HG02973 (cell line): ENCODE results near the gene PRKAA1.

Experiments used
- ATAC-seq: cut with Tn5 transposase; IDR thresholded peaks from one replicate; pipeline ENCODE4 v1.9.1; 2021; ENCODE audit warnings: moderate library complexity; ENCODE audit not compliant: unreplicated experiment

The PRKAA1 gene

GRCh38 chr5:40798012-40798800 is at the start of gene PRKAA1:
PRKAA1 (minus strand) TSS chr5:40798374; CDS start chr5:40798189, 185 bp downstream.
- peak; percentile 98 for ATAC-seq

- ATAC-seq, result no peak
Observed at GRCh38 chr5:40847525-40847924, 49.4 kb upstream of the PRKAA1 start.

GRCh38 chr5:40846371-40846770 is 48.2 kb upstream of the PRKAA1 start:
- no peak for ATAC-seq

DNA sequence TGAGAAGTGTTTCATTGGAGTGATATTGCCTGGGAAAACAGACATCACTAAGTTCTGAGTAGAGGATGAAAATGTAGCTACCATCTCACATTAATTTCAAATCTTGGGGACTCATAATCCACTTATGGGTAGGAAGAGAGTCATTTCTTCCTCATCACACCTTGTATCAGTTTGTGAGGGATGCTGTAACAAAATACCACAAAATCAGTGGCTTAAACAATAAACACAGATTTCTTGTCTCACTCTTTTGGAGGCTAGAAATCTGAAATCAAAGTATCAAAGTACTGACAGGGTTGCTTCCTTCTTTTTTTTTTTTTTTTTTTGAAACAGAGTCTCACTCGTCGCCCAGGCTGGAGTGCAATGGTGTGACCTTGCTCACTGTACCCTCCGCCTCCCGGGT is 46.4 kb upstream of the PRKAA1 start:
- ATAC-seq, result no peak

DNA sequence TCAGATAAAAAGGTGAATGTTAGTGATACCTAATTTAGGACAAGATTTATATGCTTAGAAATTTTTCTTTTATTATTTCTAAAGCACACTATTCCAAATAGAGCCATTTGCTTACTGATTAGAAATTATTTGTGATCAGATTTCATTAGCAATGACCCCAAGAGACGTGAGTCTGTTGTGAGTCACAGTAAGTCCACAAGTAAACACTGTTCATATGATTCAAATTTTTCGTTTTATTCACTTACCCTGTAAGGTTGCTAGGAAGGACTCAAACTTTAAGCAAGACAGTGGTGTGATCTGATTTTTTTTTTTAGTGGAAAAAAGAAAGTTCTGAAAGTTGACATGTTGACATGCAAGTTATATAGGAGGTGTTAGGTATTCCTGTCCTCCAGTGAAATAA is 44.2 kb upstream of the PRKAA1 start:
- no peak for ATAC-seq

- no peak for ATAC-seq
Observed at GRCh38 chr5:40841068-40841805, 43.1 kb upstream of the PRKAA1 start, which contains the start of gene CARD6. CARD6 (plus strand) TSS chr5:40841367; CDS start chr5:40841383, 16 bp downstream.

DNA sequence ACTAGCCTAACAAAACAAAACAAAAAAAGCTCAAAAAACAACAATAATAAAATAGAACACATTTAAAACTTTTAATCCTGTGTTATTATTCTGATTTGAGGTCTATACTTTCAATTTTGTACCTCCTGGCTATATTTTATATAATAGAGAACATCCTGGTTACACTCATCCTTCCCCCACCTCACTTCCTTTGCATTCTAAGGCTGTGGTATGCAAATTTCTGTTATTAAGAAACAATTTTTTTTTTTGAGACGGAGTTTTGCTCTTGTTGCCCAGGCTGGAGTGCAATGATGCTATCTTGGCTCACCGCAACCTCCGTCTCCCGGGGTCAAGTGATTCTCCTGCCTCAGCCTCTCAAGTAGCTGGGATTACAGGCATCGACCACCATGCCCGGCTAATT is 39.9 kb upstream of the PRKAA1 start:
- ATAC-seq, result no peak

- ATAC-seq, result peak; percentile 95
Observed at GRCh38 chr5:40834849-40835787, 36.9 kb upstream of the PRKAA1 start, which contains the start of gene RPL37. RPL37 (minus strand) TSS chr5:40835222; CDS start chr5:40835185, 37 bp downstream.

DNA sequence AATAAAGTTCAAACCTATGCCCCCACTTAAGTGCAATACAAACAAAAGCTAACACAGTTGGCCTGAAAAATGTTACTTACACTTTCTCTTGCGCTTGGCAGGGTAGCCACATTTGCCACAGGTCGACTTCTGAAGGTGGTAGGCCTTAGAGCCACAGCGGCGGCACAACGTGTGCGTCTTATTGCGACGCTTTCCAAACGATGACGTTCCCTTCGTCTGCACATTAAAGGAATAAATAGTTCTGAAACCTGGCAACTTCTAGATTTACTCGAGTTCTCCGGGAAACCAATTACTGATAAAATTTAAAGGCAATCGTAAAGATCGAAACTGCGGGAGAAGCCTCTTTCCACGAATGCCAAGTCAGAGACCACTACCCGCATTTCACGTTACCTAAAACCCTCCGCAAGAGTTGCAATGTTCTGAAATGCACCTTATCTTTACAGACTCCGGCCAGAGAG is 36.2 kb upstream of the PRKAA1 start:
- no peak for ATAC-seq

GRCh38 chr5:40833712-40834229 is 35.6 kb upstream of the PRKAA1 start:
- ATAC-seq, result no peak

GRCh38 chr5:40832345-40832744 is 34.2 kb upstream of the PRKAA1 start:
- no peak for ATAC-seq

DNA sequence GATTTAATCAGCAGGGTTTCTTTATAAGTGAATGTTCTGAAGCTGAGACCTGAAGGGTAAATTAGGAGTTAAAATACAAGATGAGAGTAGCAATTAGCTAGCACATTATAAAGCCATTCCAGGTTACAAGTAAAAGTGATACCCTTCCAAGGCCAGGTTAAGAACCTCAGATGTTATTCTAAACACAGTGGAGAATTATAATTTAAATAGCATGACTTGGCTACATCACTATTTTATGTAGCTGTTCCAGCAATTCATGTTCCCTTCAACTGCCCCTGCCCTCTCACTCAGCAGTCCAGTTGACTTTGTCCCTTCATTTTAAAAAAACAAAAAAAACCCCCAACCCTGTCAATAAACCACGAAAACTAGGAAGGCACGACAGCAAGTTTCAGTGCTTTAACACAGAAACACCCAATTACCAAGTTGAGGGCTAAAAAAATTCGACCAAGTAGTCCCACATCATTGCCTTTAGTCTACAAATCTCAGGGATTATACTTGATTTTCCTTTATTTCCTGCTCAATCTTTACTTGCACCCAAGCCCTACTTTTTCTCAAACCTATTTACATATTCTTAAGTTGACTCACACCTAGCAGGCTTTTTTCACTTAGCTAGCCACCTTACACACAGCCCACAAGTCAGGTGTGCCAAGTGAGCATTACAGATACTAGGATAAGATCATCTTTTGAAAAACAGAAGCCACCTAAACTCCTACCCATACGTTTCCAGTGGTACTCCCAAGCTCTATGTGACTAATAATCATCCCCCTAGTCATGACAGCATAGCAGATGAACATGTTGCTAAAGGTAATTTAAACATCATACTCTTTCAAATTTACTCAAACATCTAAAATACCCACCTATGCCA is 33.4 kb upstream of the PRKAA1 start:
- ATAC-seq, result peak; percentile 26

DNA sequence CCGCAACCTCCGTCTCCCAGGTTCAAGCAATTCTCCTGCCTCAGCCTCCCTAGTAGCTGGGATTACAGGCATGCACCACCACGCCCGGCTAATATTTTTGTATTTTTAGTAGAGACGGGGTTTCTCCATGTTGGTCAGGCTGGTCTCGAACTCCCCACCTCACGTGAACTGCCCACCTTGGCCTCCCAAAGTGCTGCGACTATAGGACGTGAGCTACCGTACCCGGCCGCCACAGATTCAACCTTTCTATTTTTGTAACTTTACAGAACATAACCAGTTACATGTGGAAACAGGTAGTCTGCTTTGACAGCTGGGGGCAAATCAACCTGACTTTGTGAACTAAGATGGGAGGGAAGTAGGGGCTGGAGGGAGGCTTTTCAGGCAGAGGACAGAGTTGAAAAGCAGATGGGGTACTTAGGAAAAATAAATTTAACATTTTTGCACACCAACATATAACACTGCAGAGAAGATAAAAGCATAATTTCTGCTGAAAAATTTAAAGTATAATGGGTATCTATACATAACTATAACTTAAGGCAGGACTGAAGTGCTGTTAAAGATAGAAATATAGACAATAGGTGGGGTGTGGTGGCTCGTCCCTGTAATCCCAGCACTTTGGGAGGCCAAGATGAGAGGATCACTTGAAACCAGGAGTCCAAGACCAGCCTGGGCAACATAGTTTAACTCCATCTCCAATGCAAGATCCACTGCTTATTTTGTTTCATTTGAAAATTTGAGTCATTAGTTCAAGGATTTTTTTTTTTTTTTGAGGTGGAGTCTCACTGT is 31.8 kb upstream of the PRKAA1 start:
- no peak for ATAC-seq

GRCh38 chr5:40828690-40829661 is 30.8 kb upstream of the PRKAA1 start:
- ATAC-seq, result no peak

GRCh38 chr5:40828021-40828631 is 30.0 kb upstream of the PRKAA1 start:
- no peak for ATAC-seq

DNA sequence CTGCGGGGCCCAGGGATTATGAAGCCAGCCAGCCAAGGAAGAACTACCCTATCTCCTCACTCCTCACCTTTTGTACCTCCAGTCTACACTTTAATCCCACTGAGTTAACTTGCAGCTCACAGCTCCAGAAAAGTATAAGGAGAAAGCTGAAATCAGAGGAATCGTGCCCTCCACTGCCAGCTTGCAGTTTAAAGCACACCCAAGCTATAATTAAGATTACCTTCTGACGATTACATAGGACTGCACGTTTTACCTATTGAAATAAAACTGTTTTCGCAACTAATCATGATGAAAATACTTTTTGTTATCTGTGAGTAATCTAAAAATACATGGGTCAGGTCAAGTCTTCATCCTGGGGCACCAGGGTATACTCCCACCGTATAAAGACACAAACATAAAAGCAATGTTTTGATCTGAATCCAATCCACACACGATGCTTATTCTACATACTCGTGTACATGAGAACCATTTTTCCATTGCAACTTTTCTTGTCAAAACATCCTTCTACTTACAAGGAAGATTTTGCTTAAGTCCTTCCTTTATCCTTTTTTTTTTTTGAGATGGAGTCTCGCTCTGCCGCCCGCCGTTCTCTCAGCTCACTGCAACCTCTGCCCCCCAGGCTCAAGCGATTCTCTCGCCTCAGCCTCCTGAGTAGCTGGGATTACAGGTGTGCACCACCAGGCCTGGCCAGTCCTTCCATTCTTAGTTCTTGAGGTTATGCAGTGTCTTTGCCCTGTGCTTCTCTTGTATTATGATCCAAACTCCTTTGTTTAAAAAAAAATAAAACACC is 29.2 kb upstream of the PRKAA1 start:
- no peak for ATAC-seq
